Uterus (tissue), 4 donors: ENCODE data around the gene LGALS1. TPM values are rescaled to one million over a fixed set of nuclear protein-coding genes. Genes with fewer than 3 reads are reported as not detected.
A peak's percentile ranks its signal among the peaks of the same experiment; 100 is the strongest.

Source experiments
- DNase-seq, 2 donors: peaks; one replicate each; pipeline ENCODE4 v3.0.0-alpha.2; 2019 to 2020
- H3K27ac ChIP-seq, 2 donors: fragments of 200-600 bp; sonication (generic); 1 replicate in 1 of 2; 2 replicates in 1 of 2; pipeline ENCODE4 v1.5.1; 2016 to 2018
- H3K27me3 ChIP-seq, 2 donors: fragments of 200-600 bp; sonication (generic); one replicate each; pipeline ENCODE4 v1.5.1; 2018 to 2019; ENCODE audit warnings: control low read depth in 1 of 2
- H3K36me3 ChIP-seq, 2 donors: fragments of 200-600 bp; sonication (generic); one replicate each; pipeline ENCODE4 v1.5.1; 2019; ENCODE audit warnings: control low read depth in 1 of 2
- H3K4me1 ChIP-seq, 2 donors: fragments of 200-600 bp; sonication (generic); one replicate each; pipeline ENCODE4 v1.5.1; 2018 to 2019; ENCODE audit warnings: control low read depth in 1 of 2
- H3K4me3 ChIP-seq, 2 donors: fragments of 200-600 bp; sonication (generic); 1 replicate in 1 of 2; 2 replicates in 1 of 2; pipeline ENCODE4 v1.5.1; 2018 to 2019; ENCODE audit warnings: mild to moderate bottlenecking in 1 of 2
- H3K9me3 ChIP-seq, 2 donors: fragments of 200-600 bp; sonication (generic); one replicate each; pipeline ENCODE4 v1.5.1; 2019; ENCODE audit warnings: control low read depth in 1 of 2
- CTCF ChIP-seq, 4 experiments: fragments of 200-600 bp in 2 of 4; fragments of 450-650 bp in 2 of 4; sonication (generic) in 2 of 4; IDR thresholded peaks; one replicate each; pipeline ENCODE4 v1.5.1; 2016 to 2019; ENCODE audit warnings: antibody characterized with exemption in 4 of 4, mild to moderate bottlenecking in 2 of 4, moderate library complexity in 1 of 4
- POLR2A ChIP-seq, 2 donors: fragments of 450-650 bp; IDR thresholded peaks; one replicate each; pipeline ENCODE4 v1.6.1; 2016; ENCODE audit warnings: antibody characterized with exemption in 2 of 2, mild to moderate bottlenecking in 1 of 2, moderate library complexity in 1 of 2
- intact Hi-C: fragments of 100-400 bp; cut with DNase I; formaldehyde crosslinking; loops from one replicate; pipeline ENCODE4 v1.15.1; 2023; ENCODE audit warnings: low total_unique reads
- total RNA-seq, 4 donors: library from RNA; depleted of rRNA in 3 of 4; stranded (reverse); fragments of >200 nt in 3 of 4; gene quantifications; one replicate each; pipeline versions ENCODE4 v1.1.0 to v1.2.4, GENCODE V29; 2014 to 2023
- donor health status: DM: yes; HTN: yes; CAD: no.

The LGALS1 gene
- total RNA-seq, 4 donors from 2014 or later = 1,421 to 3,100 (median 2,146) TPM

DNA sequence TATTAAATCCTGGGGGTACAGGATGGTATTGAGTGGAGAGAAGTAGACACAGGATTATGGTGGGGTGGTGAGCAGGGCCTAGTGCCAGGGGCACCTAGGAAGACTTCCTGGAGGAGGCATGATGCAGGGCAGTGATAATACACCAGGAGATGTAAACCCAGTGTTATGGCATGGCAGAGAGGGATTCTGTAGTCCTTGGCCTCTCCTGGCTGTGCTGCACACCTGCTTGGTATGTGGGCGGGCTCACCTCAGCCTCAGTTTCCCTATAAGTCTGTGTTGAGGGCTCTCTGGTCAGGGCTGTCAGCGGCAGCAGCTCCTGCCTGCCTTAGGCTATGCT lies 14.8 kb upstream of the LGALS1 start:
- DNase-seq = no peak
- no peaks in the 10 kb centered on the region for H3K36me3 ChIP-seq
- intact Hi-C loops = no loop called here
- no peak overlapping the region for H3K4me3 ChIP-seq
- H3K9me3 ChIP-seq = no peaks in the 10 kb centered on the region
- H3K27me3 ChIP-seq = no peaks in the 10 kb centered on the region
- H3K27ac ChIP-seq = peak overlapping the region; percentile 61 to 81
- H3K4me1 ChIP-seq = peaks cover 0 to 11% of the 10 kb centered on the region in 2 donors
- no peak for TF ChIP-seq POLR2A (IDR thresholded peaks at IDR 0.05)
- TF ChIP-seq CTCF (IDR thresholded peaks at IDR 0.05) = no peak

- Histone ChIP-seq H3K36me3 (no peaks in the 10 kb centered on the region), H3K4me3 (no peak overlapping the region), H3K4me1 (peaks cover 0 to 11% of the 10 kb centered on the region in 2 donors), H3K27ac (peak overlapping the region; percentile 61 to 81), H3K9me3 (no peaks in the 10 kb centered on the region), H3K27me3 (no peaks in the 10 kb centered on the region)
- intact Hi-C loops = no loop called here
- DNase-seq = peak in 1 of 2 donors; percentile 57
- peak; percentile 41 to 60 (median 51) for TF ChIP-seq CTCF (IDR thresholded peaks at IDR 0.05)
- TF ChIP-seq POLR2A (IDR thresholded peaks at IDR 0.05) = peak; percentile 2 to 12
These were observed 14.1 kb upstream of the LGALS1 start for GRCh38 chr22:37661160-37661924.

DNA sequence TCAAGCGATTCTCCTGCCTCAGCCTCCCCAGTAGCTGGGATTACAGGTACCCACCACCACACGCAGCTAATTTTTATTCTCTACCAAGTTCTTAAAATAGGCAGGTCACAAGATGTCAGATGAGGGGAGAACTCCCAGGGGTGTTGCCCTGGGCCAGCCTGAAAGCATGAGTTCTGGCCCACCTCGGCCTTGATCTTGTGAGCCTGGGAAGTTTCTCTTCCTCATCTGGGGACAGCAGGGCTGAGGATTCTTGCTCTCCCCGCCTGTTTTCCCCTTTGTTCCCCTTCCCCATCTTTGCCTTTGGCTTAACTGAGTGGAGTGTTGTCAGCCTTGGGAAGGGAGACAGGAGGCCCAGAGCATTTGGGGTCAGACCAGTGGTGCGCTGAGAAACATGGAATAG lies 13.4 kb upstream of the LGALS1 start:
- no peak for DNase-seq
- no peaks in the 10 kb centered on the region for H3K36me3 ChIP-seq
- H3K27ac ChIP-seq = peak overlapping the region; percentile 61 to 81
- no peaks in the 10 kb centered on the region for H3K9me3 ChIP-seq
- H3K4me3 ChIP-seq = no peak overlapping the region
- no peak for TF ChIP-seq CTCF (IDR thresholded peaks at IDR 0.05)
- TF ChIP-seq POLR2A (IDR thresholded peaks at IDR 0.05) = no peak
- peaks cover 0 to 11% of the 10 kb centered on the region in 2 donors for H3K4me1 ChIP-seq
- H3K27me3 ChIP-seq = no peaks in the 10 kb centered on the region
- intact Hi-C loops = no loop called here

- DNase-seq = no peak
- H3K27me3 ChIP-seq = no peaks in the 10 kb centered on the region
- TF ChIP-seq CTCF (IDR thresholded peaks at IDR 0.05) (no peak), POLR2A (IDR thresholded peaks at IDR 0.05) (no peak)
- no peaks in the 10 kb centered on the region for H3K36me3 ChIP-seq
- H3K4me1 ChIP-seq = peaks cover 0 to 11% of the 10 kb centered on the region in 2 donors
- H3K4me3 ChIP-seq = no peak overlapping the region
- H3K9me3 ChIP-seq = no peaks in the 10 kb centered on the region
- H3K27ac ChIP-seq = no peak overlapping the region
- intact Hi-C loops = no loop called here
These were observed 11.8 kb upstream of the LGALS1 start for GRCh38 chr22:37663521-37664140.
